Measurements from ENCODE around the gene CPHXL2. TPM values are rescaled to one million over a fixed set of nuclear protein-coding genes. Genes with fewer than 3 reads are reported as not detected.
A peak's percentile ranks its signal among the peaks of the same experiment; 100 is the strongest.

The CPHXL2 gene
- total RNA-seq, 1 donor from 2014 or later = not detected

DNA sequence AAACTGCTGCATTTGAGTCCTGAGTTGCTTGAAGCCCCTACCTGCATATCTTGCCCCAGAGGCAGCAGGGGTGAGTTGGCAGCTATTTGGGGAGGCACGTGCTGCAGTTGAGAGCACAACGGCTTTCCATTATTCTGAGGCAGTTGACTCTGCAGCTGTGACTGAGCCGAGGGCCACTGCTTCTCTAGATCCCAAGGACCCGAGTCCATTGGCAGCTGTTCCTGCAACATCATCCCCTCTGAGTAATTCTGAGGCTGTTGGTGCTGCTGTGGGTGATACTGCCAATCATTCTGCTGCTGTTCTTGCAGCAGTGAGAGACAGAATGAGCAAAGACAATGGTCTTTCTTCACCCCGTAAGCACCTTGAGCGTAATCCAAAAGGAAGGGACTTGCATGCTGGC, 16.5 kb downstream of the CPHXL2 start:
- TF ChIP-seq, protein P1, sequence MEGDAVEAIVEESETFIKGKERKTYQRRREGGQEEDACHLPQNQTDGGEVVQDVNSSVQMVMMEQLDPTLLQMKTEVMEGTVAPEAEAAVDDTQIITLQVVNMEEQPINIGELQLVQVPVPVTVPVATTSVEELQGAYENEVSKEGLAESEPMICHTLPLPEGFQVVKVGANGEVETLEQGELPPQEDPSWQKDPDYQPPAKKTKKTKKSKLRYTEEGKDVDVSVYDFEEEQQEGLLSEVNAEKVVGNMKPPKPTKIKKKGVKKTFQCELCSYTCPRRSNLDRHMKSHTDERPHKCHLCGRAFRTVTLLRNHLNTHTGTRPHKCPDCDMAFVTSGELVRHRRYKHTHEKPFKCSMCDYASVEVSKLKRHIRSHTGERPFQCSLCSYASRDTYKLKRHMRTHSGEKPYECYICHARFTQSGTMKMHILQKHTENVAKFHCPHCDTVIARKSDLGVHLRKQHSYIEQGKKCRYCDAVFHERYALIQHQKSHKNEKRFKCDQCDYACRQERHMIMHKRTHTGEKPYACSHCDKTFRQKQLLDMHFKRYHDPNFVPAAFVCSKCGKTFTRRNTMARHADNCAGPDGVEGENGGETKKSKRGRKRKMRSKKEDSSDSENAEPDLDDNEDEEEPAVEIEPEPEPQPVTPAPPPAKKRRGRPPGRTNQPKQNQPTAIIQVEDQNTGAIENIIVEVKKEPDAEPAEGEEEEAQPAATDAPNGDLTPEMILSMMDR (IDR thresholded peaks at IDR 0.05; ENCODE audit: borderline replicate concordance) = no peak
- peak overlapping the region; percentile 13 for H3K27ac ChIP-seq (replicated peaks)
- H3K4me3 ChIP-seq = no peak overlapping the region
- intact Hi-C loops (cut with micrococcal nuclease) = no loop called here
- H3K9me3 ChIP-seq (replicated peaks) = no peaks in the 10 kb centered on the region
- peaks cover 48% of the 10 kb centered on the region for H3K36me3 ChIP-seq
- H3K27me3 ChIP-seq (ENCODE audit: low read depth) = no peaks in the 10 kb centered on the region
- H3K4me1 ChIP-seq = peaks cover 42% of the 10 kb centered on the region
- DNase-seq = no peak

- intact Hi-C loops (cut with micrococcal nuclease) = no loop called here
- Histone ChIP-seq H3K9me3 (replicated peaks) (no peaks in the 10 kb centered on the region), H3K4me1 (peaks cover 54% of the 10 kb centered on the region), H3K36me3 (peaks cover 61% of the 10 kb centered on the region), H3K27me3 (ENCODE audit: low read depth) (no peaks in the 10 kb centered on the region), H3K4me3 (no peak overlapping the region), H3K27ac (replicated peaks) (no peak overlapping the region)
- TF ChIP-seq, protein P1 (IDR thresholded peaks at IDR 0.05; ENCODE audit: borderline replicate concordance) = no peak
- DNase-seq = no peak
Observed at GRCh38 chr16:75658175-75658574, 18.6 kb downstream of the CPHXL2 start.

DNA sequence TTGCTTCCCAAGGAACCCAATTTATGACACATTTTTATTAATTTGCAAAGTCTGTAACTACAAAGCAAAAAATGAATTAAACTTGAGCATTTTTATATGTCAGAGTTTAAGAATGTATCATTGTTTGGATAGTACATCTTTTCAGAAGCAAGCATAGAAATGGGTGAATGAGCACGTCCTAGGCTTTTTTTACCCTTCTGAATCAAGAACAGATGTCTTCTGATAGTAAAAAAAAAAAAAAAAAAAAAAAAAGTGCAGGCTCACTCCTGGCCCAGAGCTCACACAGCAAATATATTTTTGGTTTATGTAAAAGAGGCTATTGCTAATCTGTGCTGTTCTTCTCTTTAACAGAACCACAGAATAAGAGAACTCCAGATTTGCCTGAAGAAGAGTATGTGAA, 22.9 kb downstream of the CPHXL2 start:
- TF ChIP-seq, protein P1 (IDR thresholded peaks at IDR 0.05; ENCODE audit: borderline replicate concordance) = no peak
- H3K9me3 ChIP-seq (replicated peaks) = no peaks in the 10 kb centered on the region
- no peak for DNase-seq
- no peak overlapping the region for H3K4me3 ChIP-seq
- intact Hi-C loops (cut with micrococcal nuclease) = no loop called here
- peaks cover 75% of the 10 kb centered on the region for H3K4me1 ChIP-seq
- no peaks in the 10 kb centered on the region for H3K27me3 ChIP-seq (ENCODE audit: low read depth)
- peaks cover 49% of the 10 kb centered on the region for H3K36me3 ChIP-seq
- H3K27ac ChIP-seq (replicated peaks) = no peak overlapping the region

- TF ChIP-seq, protein P1 (IDR thresholded peaks at IDR 0.05; ENCODE audit: borderline replicate concordance) = no peak
- intact Hi-C loops (cut with micrococcal nuclease) = loop anchor here (10.0 kb wide), 1 partner anchor 116 kb away; no protein-coding TSS in a partner anchor
- H3K4me1 ChIP-seq = peaks cover 99% of the 10 kb centered on the region
Observed at GRCh38 chr16:75648265-75649076, 28.3 kb downstream of the CPHXL2 start.

DNA sequence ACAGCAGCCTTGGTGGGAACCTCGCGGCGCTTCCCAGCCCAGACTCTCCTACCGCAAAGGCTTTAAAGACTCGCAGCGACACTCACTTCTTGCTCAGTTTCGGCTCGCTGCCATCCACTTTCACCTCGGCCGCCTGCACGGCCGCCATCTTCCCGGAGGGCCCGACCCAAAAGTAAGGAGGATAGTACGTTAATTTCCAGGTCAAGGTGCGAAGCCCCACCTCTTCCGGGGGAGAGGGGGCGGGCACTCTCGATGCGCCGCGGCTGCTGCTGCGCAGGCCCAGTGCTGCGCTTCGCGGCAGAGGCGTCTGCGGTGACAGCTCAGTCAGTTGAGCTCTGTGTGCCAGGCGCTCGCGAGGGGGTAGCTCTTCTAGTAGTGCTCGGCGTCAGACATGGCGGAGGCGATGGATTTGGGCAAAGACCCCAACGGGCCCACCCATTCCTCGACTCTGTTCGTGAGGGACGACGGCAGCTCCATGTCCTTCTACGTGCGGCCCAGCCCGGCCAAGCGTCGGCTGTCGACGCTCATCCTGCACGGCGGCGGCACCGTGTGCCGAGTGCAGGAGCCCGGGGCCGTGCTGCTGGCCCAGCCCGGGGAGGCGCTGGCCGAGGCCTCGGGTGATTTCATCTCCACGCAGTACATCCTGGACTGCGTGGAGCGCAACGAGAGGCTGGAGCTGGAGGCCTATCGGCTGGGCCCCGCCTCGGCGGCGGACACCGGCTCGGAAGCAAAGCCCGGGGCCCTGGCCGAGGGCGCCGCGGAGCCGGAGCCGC, 29.1 kb downstream of the CPHXL2 start, which contains the start of the genes KARS1 and TERF2IP:
Gene KARS1 (minus strand): TSS at position 174 of the 773 bp plus-strand sequence. CDS start 26 bp downstream, at position 148.
Gene TERF2IP (plus strand): TSS at position 282 of the 773 bp plus-strand sequence. CDS start 110 bp downstream, at position 392.
- H3K27me3 ChIP-seq (ENCODE audit: low read depth) = no peaks in the 10 kb centered on the region
- no peaks in the 10 kb centered on the region for H3K9me3 ChIP-seq (replicated peaks)
- intact Hi-C loops (cut with micrococcal nuclease) = loop anchor here (10.0 kb wide), 1 partner anchor 117 kb away; no protein-coding TSS in a partner anchor

More at GRCh38 chr16:75648265-75649076, 28.3 kb downstream of the CPHXL2 start:
- H3K9me3 ChIP-seq (replicated peaks) = no peaks in the 10 kb centered on the region
- H3K36me3 ChIP-seq = peaks cover 17% of the 10 kb centered on the region
- peak overlapping the region; percentile 97 for H3K4me3 ChIP-seq
- no peaks in the 10 kb centered on the region for H3K27me3 ChIP-seq (ENCODE audit: low read depth)
- DNase-seq = peak; percentile 87
- peak overlapping the region; percentile 96 for H3K27ac ChIP-seq (replicated peaks)

More for the DNA sequence above, 29.1 kb downstream of the CPHXL2 start, which contains the start of the genes KARS1 and TERF2IP:
- peak within 1 kb of the TSS; percentile 97 for H3K4me3 ChIP-seq
- H3K27ac ChIP-seq (replicated peaks) = peak within 1 kb of the TSS; percentile 96
- peaks cover 24% of the 10 kb centered on the region for H3K36me3 ChIP-seq
- DNase-seq = peak; percentile 92
- peaks cover 91% of the 10 kb centered on the region for H3K4me1 ChIP-seq
- TF ChIP-seq, protein P1 (IDR thresholded peaks at IDR 0.05; ENCODE audit: borderline replicate concordance) = no peak
